Astrocyte (in vitro differentiated cells and primary cell): Measurements from ENCODE around the gene FLRT1. TPM values are rescaled to one million over a fixed set of nuclear protein-coding genes. Genes with fewer than 3 reads are reported as not detected.

Experiments
- DNase-seq: peaks from one replicate; pipeline ENCODE4 v3.0.0-alpha.2; 2010; ENCODE audit warnings: low read depth
- FAIRE-seq: peaks from 2 replicates; lab custom pipeline; 2011; peaks lifted over from hg19 to GRCh38; lab: Jason Lieb, UNC
- H2AFZ ChIP-seq: 2 replicates; pipeline ENCODE4 v1.6.0; 2012; ENCODE audit warnings: low read depth, low read length, inconsistent platforms
- H3K27ac ChIP-seq: 2 replicates; pipeline ENCODE4 v1.5.1; 2011; ENCODE audit warnings: low read depth, low read length, inconsistent platforms
- H3K27me3 ChIP-seq: 2 replicates; pipeline ENCODE4 v1.6.0; 2011; ENCODE audit warnings: low read length, inconsistent platforms; ENCODE audit not compliant: insufficient read depth
- H3K36me3 ChIP-seq: 2 replicates; pipeline ENCODE4 v1.5.1; 2011; ENCODE audit warnings: low read length, inconsistent platforms; ENCODE audit not compliant: insufficient read depth
- H3K4me1 ChIP-seq: 2 replicates; pipeline ENCODE4 v1.5.1; 2011; ENCODE audit warnings: low read length, inconsistent platforms; ENCODE audit not compliant: insufficient read depth
- H3K4me2 ChIP-seq: 2 replicates; pipeline ENCODE4 v1.6.0; 2012; ENCODE audit warnings: low read length, inconsistent platforms
- H3K4me3 ChIP-seq: 2 replicates; pipeline ENCODE4 v1.5.1; 2011; ENCODE audit warnings: low read depth, mild to moderate bottlenecking, low read length, inconsistent platforms; ENCODE audit not compliant: insufficient read depth
- H3K79me2 ChIP-seq: 2 replicates; pipeline ENCODE4 v1.6.0; 2012; ENCODE audit warnings: mild to moderate bottlenecking, low read length, inconsistent platforms; ENCODE audit not compliant: insufficient read depth
- H3K9ac ChIP-seq: 2 replicates; pipeline ENCODE4 v1.6.0; 2012; ENCODE audit warnings: mild to moderate bottlenecking, low read length, inconsistent platforms
- H3K9me3 ChIP-seq: 2 replicates; pipeline ENCODE4 v1.5.1; 2012; ENCODE audit warnings: low read depth, mild to moderate bottlenecking, low read length, inconsistent platforms; ENCODE audit not compliant: insufficient read depth
- H4K20me1 ChIP-seq: 2 replicates; pipeline ENCODE4 v1.6.0; 2012; ENCODE audit warnings: low read length, inconsistent platforms; ENCODE audit not compliant: insufficient read depth
- H3K27ac Mint-ChIP-seq: one replicate; pipeline ENCODE4 v1.8.0; 2021; ENCODE audit warnings: mild to moderate bottlenecking, mixed read lengths; ENCODE audit not compliant: unreplicated experiment
- H3K27me3 Mint-ChIP-seq: one replicate; pipeline ENCODE4 v1.8.0; 2021; ENCODE audit warnings: low read depth, mixed read lengths; ENCODE audit not compliant: unreplicated experiment
- H3K36me3 Mint-ChIP-seq: one replicate; pipeline ENCODE4 v1.8.0; 2021; ENCODE audit warnings: low read depth, mixed read lengths; ENCODE audit not compliant: unreplicated experiment
- H3K4me1 Mint-ChIP-seq: one replicate; pipeline ENCODE4 v1.8.0; 2021; ENCODE audit warnings: low read depth, mixed read lengths; ENCODE audit not compliant: unreplicated experiment
- H3K4me3 Mint-ChIP-seq: one replicate; pipeline ENCODE4 v1.8.0; 2021; ENCODE audit warnings: mild to moderate bottlenecking, moderate library complexity, mixed read lengths; ENCODE audit not compliant: unreplicated experiment
- H3K9me3 Mint-ChIP-seq: one replicate; pipeline ENCODE4 v1.8.0; 2021; ENCODE audit warnings: mild to moderate bottlenecking, mixed read lengths; ENCODE audit not compliant: unreplicated experiment
- EZH2 ChIP-seq: IDR thresholded peaks from 2 replicates; pipeline ENCODE4 v1.6.1; 2012; ENCODE audit warnings: mild to moderate bottlenecking, low read length, inconsistent platforms; ENCODE audit not compliant: insufficient read depth
- total RNA-seq: library from RNA; stranded (reverse); gene quantifications from 2 replicates; pipeline ENCODE4 v1.2.1, GENCODE V29; 2021
- TF ChIP-seq, protein P1 (sequence below): IDR thresholded peaks from 2 replicates; pipeline ENCODE4 v1.5.1; 2011; ENCODE audit warnings: low read depth, mild to moderate bottlenecking, inconsistent platforms, low read length, moderate library complexity; ENCODE audit not compliant: insufficient read depth

Gene FLRT1
- total RNA-seq, 1 donor from 2014 or later: 0.20 TPM

DNA sequence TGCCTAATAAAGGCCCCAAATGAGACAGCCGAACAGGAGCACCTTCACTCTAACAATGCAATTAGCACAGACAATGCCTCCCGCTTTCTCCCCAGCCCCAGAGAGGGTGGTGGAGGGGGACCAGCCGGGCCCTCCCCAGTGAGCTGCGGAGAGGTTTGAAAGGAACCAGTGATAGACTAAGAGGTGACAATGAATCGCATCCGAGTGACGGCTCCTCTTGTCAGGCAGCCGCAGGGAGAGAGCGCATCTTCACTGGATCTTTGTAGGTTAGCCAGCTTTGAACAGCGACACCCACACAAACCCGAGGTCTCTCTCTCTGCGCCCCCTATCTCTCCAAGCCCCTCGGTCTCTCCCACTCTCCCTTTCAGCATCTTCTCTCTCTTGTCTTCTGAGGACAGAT, 28.0 kb downstream of the FLRT1 start:
- DNase-seq (no peak), FAIRE-seq (no peak)
- Mint-ChIP-seq H3K27ac (no peak overlapping the region), H3K27me3 (peaks cover 55% of the 10 kb centered on the region), H3K4me1 (no peaks in the 10 kb centered on the region), H3K9me3 (no peaks in the 10 kb centered on the region), H3K36me3 (no peaks in the 10 kb centered on the region), H3K4me3 (no peak overlapping the region)
- Histone ChIP-seq H3K9ac (no peak overlapping the region), H3K9me3 (no peaks in the 10 kb centered on the region), H3K27me3 (peaks cover 6% of the 10 kb centered on the region), H2AFZ (no peak overlapping the region), H3K4me1 (peaks cover 3% of the 10 kb centered on the region), H3K4me3 (no peak overlapping the region), H4K20me1 (peaks cover 6% of the 10 kb centered on the region), H3K79me2 (no peaks in the 10 kb centered on the region), H3K4me2 (no peak overlapping the region), H3K36me3 (no peaks in the 10 kb centered on the region), H3K27ac (no peak overlapping the region)
- TF ChIP-seq, protein P1, sequence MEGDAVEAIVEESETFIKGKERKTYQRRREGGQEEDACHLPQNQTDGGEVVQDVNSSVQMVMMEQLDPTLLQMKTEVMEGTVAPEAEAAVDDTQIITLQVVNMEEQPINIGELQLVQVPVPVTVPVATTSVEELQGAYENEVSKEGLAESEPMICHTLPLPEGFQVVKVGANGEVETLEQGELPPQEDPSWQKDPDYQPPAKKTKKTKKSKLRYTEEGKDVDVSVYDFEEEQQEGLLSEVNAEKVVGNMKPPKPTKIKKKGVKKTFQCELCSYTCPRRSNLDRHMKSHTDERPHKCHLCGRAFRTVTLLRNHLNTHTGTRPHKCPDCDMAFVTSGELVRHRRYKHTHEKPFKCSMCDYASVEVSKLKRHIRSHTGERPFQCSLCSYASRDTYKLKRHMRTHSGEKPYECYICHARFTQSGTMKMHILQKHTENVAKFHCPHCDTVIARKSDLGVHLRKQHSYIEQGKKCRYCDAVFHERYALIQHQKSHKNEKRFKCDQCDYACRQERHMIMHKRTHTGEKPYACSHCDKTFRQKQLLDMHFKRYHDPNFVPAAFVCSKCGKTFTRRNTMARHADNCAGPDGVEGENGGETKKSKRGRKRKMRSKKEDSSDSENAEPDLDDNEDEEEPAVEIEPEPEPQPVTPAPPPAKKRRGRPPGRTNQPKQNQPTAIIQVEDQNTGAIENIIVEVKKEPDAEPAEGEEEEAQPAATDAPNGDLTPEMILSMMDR: no peak
- TF ChIP-seq EZH2: no peak

DNA sequence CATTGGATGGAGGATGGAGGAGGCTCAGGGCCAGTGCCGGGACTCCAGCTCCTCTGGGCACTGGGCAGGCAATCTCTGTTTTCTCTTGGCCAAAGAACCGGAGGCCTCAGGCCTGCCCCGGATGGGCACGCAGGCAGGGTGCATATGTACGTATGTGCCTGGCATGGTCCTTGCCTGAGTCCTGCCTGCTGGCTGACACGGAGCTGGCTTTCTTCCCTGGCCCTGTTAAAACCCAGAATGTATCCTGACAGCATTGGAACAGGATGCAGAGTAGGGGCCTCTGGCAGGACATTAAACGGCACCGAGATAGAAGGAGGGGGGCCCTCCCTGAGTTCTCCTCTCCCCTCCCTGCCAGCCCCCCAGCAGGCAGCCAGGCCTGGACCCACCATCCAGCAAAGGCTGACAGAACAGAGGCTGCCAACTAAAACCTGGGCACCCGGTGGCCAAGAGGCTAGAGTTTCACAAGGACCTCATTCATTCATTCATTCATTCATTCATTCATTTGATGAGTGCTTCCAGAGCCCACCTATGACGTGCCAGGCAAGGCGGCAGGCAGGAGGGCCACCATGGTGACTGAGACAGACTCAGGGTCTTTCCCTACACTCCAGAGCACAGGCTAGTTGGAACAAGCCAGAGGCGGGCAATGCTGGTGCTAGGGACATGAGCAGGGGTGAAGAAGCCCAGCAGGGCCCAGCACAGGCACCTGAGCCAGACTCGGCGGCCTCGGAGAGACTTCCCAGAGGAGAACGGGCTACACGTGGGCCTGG, 28.8 kb downstream of the FLRT1 start:
- H3K27me3 Mint-ChIP-seq: peaks cover 51% of the 10 kb centered on the region
- peaks cover 6% of the 10 kb centered on the region for H3K27me3 ChIP-seq
- H3K9me3 ChIP-seq: peaks cover 3% of the 10 kb centered on the region
- H3K9me3 Mint-ChIP-seq: no peaks in the 10 kb centered on the region
- no peak overlapping the region for H3K4me2 ChIP-seq
- H3K9ac ChIP-seq: no peak overlapping the region
- no peaks in the 10 kb centered on the region for H3K36me3 Mint-ChIP-seq
- no peaks in the 10 kb centered on the region for H3K36me3 ChIP-seq
- no peak for TF ChIP-seq EZH2
- TF ChIP-seq, protein P1: no peak
- no peak overlapping the region for H3K27ac ChIP-seq
- peaks cover 6% of the 10 kb centered on the region for H4K20me1 ChIP-seq
- no peaks in the 10 kb centered on the region for H3K79me2 ChIP-seq
- H3K27ac Mint-ChIP-seq: no peak overlapping the region
- DNase-seq (no peak), FAIRE-seq (no peak)
- H3K4me1 Mint-ChIP-seq: no peaks in the 10 kb centered on the region
- peaks cover 3% of the 10 kb centered on the region for H3K4me1 ChIP-seq
- no peak overlapping the region for H2AFZ ChIP-seq
- no peak overlapping the region for H3K4me3 Mint-ChIP-seq
- no peak overlapping the region for H3K4me3 ChIP-seq

DNA sequence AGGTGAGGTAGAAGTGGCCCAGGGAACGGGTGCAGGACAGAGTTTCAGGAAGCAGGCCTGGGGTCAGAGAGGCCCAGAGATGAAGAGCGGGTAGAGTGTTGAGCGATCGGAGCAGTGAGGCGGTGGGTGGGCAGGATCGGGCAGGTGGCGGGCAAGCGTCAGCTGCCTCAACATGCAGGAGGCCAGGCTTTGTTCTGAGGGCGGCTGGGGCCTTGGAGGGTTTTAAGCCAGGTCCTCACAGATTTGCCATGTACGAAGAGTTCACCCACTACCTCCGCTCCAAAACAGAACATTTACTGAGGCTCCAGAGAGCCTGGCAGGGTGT, 29.4 kb downstream of the FLRT1 start:
- Histone ChIP-seq H3K79me2 (no peaks in the 10 kb centered on the region), H3K4me1 (peaks cover 3% of the 10 kb centered on the region), H3K9me3 (peaks cover 3% of the 10 kb centered on the region), H2AFZ (no peak overlapping the region), H3K36me3 (no peaks in the 10 kb centered on the region), H3K9ac (no peak overlapping the region), H3K27ac (no peak overlapping the region), H4K20me1 (peaks cover 6% of the 10 kb centered on the region), H3K4me3 (no peak overlapping the region), H3K27me3 (peaks cover 6% of the 10 kb centered on the region), H3K4me2 (no peak overlapping the region)
- Mint-ChIP-seq H3K4me1 (no peaks in the 10 kb centered on the region), H3K9me3 (no peaks in the 10 kb centered on the region), H3K27me3 (peaks cover 53% of the 10 kb centered on the region), H3K36me3 (no peaks in the 10 kb centered on the region), H3K27ac (no peak overlapping the region), H3K4me3 (no peak overlapping the region)
- TF ChIP-seq EZH2: no peak
- FAIRE-seq: no peak
- DNase-seq: no peak
